Stimulated activated CD8-positive, alpha-beta memory T cell treated with anti-CD3 and anti-CD28 coated beads, Interleukin-7, amount 100 ng/mL, for 48 hours (primary cell): ENCODE data around the gene CFAP251.

Experiments used
- DNase-seq, 2 donors: peaks; one replicate each; pipeline ENCODE4 v3.0.0-alpha.2; 2020; ENCODE audit warnings: low read depth in 1 of 2; ENCODE audit errors: extremely low read depth in 1 of 2

CFAP251 gene

DNA sequence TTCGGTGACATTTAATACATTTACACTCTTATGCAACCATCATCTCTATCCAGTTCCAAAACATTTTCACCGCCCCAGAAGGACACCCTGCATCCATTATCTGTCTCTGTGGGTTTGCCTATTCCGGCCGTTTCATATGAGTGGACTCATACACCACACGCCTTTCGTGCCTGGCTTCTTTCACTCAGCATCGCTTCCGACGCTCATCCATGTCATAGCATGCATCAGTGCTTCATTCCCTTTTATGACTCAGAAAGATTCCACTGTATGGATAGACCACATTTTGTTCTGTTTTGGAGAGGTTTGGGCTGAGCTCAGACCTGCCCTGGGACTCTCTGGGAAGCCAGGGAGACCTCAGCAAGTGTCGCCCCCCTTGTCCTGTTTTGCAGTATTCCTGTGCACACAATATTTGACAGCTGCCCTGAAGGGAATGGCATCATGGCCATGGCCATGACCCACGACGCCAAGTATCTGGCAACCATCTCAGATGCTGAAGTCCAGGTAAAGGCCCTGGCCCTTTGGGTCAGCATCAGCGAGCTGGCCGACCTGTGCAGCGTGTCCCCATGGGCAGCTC lies 23.8 kb downstream of the CFAP251 start:
- no peak for DNase-seq

DNA sequence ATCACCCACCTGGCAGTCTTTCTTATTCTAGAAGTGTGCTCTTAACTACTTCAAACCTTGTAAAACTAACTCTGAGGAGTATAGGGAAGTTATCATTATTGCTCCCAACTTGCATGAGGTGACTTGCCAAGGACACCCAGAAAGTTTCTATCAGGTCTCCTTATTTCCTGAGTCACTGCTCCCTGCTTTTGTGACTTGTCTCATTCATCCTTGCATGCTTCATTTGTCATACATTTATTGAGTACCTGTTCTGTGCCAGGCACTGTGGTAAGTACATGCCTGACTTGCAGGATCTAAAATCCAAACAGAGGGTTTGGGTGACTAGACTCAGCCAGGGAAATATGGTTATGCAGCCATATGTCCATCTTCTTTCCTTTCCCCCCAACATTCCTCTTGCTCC lies 25.5 kb downstream of the CFAP251 start:
- DNase-seq: no peak

DNA sequence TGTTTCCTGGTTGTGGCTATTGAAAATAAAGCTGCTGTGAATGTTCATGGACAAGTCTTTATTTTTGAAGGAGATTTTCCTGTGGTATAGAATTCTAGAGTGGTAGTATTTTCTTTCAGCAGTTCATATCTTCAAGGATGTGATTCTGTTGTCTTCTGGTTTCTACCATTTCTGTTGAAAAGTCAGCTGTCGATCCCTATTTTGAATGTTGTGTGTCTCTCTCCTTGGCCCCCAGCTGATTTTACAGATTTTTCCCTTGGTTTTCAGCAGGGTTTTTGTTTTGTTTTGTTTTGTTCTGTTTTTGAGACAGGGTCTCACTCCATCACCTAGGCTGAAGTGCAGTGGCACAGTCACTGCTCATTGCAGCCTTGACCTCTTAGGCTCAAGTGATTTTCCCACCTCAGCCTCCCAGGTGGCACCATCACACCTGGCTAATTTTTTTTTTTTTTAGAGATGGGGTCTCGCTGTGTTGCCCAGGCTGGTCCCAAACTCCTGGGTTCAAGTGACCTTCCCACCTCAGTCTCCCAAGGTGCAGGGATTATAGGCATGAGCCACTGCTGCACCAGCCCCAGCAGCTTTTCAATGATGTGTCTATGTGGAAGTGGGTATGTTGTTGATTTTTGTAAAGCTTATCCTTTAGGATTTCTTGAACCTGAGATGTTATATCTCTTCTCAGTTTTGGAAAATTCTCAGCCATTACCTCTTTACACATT lies 28.1 kb downstream of the CFAP251 start:
- no peak for DNase-seq

DNA sequence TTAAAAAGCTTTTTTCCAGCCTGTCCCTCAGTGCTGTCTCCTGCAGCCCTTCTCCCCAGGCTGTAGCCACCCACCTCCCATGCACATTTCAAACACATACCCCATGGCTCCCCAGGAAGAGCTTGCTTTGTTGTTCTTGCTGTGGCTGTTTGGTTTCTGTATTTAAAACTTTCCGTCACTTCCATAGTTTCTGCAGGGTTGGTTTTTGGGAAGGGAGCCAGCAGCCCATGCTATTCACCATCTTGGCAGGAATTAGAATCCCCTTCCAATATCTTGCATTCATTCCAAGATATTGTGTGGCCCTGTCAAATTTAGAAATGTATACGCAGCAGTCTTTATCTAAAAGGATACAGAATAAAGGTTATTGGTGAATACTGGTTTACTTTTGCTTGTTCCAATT lies 29.6 kb downstream of the CFAP251 start:
- no peak for DNase-seq

DNA sequence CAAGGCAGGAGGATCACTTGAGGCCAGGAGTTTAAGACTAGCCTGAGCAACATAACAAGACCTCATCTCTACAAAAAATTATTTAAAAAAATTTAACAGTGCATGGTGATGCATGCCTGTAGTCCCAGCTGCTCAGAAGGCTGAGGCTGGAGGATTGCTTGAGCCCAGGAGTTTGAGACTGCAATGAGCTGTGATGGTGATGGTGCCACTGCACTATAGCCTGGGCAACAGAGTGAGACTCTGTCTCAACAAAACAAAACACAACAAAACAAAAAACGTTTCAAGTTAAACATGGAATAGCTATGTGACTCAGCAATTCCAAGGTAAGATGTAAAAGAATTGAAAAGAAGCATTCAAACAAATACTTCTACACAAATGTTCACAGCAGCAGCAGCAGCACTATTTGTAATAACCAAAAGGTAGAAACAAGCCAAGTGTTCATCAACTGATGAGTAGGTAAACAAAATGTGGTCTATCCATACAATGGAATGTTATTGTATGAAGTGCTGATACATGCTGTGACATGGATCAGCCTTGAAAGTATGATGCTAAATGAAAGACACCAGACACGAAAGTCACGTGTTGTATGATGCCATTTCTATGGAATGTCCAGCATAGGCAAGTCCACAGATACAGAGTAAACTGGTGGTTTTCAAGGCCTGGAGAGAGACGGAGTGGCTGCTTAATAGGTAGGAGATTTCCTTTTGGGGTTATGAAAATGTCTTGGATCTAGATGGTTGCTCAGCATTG lies 31.4 kb downstream of the CFAP251 start:
- no peak for DNase-seq

DNA sequence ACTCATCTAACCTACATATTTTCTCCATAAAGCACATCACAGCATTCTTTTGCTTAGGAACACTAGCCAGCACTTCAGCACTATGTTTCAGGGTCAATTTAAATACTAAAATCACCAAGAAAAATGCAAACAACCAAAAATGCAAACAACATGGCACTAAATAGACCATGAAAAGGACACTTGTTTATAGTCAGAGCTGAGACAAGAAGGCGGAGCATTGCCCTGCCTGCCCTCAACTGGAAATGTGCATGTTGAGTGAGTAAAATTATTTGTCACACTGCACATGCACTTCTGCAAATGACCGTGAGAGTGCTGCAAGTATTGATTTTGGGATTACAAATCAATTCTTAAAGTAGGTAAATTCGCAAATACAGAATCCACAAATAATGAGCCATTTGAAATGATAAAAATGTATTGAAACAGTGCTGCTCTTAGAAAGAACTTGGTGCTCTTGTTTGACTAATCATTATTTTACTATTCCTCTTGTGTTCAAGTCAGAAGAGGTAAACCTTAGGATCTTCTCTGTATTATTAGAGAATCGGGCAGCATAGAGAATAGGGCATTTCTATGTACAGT lies 34.8 kb downstream of the CFAP251 start:
- DNase-seq: no peak

DNA sequence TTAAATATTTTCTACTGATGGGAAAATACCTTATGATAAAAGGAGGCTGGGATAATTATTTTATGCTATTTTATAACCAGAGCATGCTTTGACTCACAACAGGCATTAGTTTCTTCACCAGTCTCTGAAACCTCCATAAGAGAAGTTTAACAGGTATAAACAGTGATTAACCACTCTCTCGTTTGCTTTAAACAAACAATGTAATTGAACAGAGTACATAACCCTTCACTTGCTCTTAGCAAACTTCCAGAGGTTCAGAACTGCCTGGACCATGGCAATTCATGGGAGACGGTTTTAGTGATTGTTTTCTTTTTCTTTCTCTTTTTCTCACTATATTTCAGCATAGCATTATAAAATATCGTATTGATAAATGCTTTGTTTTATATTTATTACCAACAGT lies 35.3 kb downstream of the CFAP251 start:
- no peak for DNase-seq

DNA sequence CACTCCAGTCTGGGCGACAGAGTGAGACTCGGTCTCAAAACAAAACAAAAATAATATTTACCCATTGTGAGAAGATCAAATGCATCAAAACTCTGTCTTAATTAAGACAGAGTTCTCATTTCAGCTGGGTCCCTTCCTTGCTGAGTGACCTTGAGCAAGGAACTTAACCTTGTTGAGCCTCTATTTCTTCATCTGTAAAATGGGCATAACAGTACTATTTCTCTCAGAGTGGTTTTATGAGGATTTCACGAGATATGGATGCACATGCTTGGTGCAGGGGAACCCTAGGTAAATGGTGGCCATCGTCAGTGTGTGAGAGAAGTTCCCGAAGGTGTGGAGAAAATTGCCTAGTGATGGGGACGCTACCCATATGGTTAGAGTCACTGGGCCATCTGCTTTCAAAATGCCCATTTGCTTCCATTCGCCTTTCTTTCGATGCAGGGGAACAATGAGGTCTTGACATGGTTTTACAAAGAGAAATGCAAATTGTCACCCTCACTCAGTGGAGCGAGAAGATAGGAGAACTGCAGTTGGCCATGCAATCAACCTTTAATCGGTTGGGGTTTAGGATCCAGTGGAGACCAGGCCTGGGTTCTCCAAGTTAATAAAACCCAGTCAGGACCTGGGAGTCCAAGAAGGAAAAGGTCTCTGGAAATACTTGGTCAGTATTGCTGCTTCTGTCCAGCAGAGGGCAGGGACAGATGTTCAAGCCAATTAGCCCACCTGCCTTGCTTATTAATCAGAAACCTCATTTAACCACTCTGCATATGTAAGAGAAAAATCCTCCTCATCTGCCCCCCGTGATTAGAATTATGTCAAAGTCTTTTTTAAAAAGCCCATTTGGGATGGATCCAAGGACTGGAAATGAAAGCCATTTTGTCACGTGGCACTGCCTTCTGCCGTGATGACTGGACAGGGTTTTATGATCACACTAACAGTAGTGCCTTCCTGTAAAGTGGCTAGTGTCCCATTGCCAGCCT lies 37.2 kb downstream of the CFAP251 start:
- no peak for DNase-seq

DNA sequence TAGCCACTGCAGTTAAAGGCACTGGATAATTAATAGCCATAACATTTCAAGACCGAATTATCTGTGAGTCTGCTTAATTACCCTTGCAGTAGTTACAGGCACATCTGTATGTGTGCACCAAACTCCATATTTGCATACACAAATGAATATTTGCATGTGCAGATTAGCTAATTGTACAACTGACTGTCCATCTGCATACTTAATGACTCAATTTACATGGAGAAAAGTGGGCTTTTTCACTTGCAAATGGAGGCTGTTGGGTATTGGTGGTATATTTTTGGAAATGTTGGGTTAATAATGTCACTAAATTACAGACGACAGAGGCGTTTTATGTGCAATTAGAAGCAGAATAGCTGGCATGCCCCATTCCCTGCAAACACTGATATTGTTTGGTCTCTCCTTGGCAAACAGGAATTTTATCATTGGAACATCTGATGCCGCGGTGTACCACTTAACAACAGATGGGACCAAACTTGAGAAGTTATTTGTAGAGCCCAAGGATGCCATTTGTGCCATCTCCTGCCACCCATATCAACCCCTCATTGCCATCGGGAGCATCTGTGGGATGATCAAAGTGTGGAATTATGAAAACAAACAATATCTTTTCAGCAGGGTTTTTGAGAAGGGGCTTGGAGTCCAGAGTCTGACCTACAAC lies 39.6 kb downstream of the CFAP251 start:
- no peak for DNase-seq

DNA sequence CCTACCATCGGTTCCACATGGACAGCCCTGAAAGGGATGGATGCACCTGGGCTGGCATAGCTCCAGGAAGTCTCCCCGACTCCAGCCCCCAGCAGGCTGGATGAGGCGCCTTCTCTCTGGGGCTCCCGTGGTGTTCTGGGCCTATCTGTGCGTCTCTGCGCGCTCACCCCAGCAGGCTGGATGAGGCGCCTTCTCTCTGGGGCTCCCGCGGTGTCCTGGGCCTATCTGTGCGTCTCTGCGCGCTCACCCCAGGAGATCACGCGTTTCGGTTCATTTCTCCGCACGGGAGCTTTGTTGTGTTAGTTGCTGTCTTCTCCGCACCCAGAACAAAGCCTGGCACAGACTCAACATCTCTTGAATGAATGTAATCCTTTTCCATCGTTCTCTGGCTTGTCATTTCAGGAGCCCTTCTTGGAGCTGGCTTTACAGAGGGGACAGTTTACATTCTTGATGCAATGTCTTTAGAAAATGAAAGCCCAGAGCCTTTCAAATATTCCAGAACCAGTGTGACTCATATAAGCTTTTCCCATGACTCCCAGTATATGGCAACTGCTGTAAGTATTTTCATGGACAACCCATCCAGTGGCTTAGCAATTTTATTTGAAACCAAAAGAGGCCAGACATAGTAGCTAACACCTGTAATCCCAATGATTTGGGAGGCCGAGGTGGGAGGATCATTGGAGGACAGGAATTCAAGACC lies 40.3 kb downstream of the CFAP251 start:
- DNase-seq: no peak

DNA sequence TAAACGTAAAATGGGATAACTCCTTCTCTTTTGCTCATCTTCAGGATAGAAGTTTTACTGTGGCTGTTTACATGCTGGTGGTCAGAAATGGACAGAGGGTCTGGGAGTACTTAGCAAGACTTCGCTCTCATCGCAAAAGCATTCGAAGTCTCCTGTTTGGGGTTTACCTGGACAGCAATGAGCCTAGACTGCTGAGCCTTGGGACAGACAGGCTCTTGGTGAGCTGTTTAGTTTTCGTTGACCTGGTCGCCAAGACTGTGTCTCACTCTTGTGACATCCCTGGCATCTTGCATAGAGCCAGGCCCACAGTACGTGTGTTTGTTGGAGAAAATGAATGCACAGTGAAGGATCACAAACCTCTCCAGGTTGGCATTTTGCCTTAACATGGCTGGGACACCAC lies 42.1 kb downstream of the CFAP251 start:
- DNase-seq: no peak

DNA sequence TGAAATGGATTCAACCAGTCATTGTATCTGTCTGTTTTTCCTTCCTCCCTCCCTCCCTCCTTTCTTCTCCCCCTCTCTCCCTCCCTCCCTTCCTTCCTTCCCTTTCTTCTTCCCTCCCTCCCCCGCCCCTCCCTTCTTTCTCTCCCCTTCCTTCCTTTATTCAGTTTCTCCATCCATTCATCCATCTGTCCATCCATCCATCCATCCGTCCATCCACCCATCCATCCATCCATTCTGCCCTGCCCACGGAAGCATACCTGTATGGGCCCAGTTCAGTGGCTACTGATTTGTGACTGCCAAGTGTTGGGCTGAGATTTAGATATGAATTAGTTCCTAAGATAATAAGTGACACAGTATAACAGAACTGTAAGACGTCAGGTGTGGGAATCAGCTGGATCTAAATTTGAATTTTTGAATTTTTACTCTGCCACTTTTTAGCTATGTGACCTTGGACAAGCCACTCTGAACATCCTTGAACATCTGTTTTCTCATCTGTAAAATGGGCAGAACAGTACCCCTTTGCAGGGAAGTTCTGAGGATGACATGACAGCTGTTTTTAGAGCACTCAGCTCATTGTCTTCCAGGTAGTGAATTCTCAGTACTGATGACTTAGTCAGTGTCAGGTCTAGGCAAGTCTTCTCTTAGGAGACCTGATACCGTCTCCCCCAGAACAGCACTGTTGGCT lies 42.9 kb downstream of the CFAP251 start:
- no peak for DNase-seq

DNA sequence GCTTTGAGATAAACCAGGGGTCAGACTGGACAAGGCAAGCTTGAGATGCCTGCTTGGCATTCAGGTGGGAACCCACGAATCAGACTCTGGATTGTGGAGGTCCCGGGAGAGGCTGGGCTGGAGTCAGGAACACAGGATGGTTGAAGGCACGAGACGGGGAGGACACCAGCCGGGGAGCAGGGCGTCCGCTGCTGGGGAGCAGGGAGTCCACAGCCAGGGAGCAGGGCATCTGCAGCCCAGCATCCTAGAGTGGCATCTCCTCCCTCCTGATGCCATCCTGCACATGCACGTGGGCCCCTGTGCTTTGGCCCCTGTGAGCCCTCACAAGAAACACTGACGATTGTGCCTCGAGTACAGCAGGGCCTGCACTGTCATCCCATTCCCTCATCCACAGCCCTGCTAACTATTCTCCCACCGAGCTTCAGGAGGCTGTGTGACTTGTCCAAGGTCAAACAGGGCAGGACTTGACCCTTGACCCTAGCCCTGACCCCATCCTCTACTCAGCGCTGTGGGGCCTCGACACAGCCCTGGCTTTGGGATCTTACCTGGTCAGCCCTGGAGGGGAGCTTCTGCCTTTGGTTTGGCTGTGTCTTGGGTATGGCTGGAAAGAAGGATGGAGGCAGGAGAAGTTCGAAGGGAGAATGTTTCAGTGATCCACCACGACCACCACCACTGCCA lies 45.1 kb downstream of the CFAP251 start:
- DNase-seq: no peak

DNA sequence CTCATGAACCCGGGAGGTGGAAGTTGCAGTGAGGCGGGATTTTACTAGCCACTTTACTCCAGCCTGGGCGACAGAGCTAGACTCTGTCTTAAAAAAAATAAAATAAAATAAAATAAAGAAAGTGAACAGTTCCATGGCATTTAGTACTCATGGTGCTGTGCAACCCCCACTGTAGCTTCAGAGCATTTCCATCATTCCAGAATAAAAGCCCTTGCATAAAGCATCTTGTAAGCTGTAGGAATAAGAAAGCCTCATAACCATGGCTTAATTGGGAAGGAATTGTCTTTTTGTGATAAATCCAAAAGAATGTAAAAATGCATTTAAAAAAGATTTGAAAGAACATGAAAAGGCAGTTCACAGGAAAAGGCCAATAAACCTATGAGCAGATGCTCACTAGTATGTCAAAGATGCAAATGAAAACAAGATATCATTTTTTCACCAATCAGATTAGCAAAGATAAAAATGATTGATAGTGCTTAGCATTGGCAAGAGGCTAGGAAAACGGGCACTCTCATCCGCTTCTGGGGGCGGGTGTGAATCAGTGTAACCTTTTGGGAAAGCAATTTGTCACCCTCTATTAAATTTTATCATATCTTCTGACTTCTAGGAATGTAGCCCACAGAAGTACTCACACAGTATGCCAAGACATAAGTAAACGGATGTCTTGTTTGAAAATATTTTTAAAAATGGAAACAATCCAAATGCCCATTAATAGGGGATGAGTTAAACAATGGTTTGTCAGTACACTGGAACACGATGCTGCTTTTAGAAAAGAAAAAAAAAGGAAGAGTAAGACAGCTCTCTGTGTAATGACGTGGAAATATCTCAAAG lies 46.6 kb downstream of the CFAP251 start:
- no peak for DNase-seq

DNA sequence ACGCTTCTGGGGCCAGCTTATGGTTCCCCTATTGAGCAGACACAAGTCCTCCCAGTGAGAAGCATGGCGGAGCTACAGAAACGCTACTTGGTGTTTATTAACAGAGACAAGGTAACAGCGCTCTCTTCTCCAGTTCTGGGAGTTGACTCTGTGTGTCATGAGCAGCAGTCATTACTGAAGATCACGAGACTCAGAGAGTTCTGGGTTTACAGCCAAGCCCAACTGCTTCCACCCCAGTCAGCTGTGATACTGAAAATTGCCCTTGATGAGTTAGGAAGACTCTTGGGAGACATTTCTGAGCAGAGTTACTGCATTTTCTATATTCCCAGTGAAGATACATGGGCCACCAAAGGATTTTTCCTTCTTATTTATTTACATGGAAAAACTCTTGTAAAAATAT lies 48.6 kb downstream of the CFAP251 start:
- DNase-seq: no peak

DNA sequence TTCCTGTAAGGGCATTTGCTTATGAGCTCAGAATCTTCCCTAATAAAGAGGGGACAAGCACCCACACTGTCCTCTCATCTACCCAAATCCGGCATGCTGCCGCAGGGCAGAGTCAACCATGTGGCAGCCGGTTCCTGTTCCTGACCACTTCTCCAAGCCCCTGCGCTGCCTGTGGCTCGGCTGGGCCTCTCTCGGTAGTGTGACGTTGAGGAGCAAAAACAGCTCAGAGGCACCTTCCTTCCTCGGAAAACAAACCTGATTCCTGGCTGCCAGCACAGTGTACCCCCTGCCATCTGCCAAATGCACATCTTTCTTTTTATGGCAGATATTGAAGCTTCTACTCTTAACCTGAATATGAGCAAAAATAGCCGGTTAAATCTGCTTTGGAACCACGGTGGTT lies 50.5 kb downstream of the CFAP251 start:
- no peak for DNase-seq

DNA sequence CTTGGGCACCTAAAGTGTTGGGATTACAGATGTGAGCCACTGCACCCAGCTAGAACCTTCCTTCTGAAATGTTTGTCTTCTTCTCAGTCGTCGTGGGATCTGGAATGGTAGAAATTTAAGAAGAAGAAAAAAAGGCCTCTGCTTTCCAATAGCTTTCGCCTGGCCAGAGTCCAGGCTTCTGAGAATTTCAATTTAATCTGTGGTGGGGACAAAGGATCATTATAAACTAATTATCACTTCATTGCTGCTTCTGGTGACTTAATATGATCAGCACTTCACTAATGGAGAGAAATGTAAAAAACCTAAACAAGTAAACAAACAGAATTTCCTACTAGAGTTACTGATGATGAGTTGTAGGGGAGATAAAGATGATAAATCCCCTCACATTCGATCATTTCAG lies 51.3 kb downstream of the CFAP251 start:
- no peak for DNase-seq
